Measurements from ENCODE around the gene LIN28A.
A peak's percentile ranks its signal among the peaks of the same experiment; 100 is the strongest.

- peak; percentile 80 to 93 (median 91) for TF ChIP-seq CTCF (IDR thresholded peaks at IDR 0.05)
- TF ChIP-seq POLR2A (IDR thresholded peaks at IDR 0.05), result no peak
- TF ChIP-seq EP300 (IDR thresholded peaks at IDR 0.05; ENCODE audit: low read depth), result no peak
- TF ChIP-seq POLR2AphosphoS5 (IDR thresholded peaks at IDR 0.05), result no peak
Measured at GRCh38 chr1:26363549-26364448, 46.8 kb upstream of the LIN28A start.

Data from transverse colon (tissue), 4 donors.